ENCODE measurements around the gene HAND2.

Gene HAND2

DNA sequence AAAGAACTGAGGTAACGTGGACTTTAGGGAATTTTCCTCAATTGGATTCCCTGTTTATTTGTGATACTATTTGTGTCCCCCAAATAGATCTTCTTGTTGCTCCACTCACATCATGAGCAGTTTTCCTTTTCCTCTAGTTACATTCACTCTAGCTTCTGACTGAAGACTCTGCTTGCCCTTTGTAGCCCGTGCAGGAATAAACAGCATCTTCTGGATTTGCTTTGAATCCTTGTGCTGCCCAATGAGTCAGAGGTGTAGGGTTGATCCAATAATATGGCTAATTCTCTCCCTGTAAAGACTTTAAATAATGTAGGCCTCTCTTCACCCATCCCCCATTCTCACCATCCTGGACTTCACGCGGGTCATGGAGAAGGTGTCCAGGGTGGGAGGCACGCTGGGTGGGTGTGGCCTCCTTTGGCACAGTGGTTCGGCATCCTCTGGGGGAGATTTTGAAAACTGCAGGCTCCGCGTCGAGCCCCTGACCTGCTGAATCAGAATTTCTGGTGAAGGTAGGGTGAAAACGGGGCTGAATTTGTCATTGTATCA, 9.0 kb downstream of the HAND2 start:
- H3K9me3 ChIP-seq (ENCODE audit: control insufficient read depth, low read length): peaks cover 4% of the 10 kb centered on the region
- peaks cover 94% of the 10 kb centered on the region for H3K27me3 ChIP-seq (replicated peaks; ENCODE audit: control insufficient read depth, insufficient read depth, low read length, poor library complexity, severe bottlenecking)
- no peak overlapping the region for H3K4me3 ChIP-seq (ENCODE audit: insufficient read depth, low read depth, low read length, poor library complexity, severe bottlenecking)
- no peak for DNase-seq
- H3K36me3 ChIP-seq (ENCODE audit: control insufficient read depth, insufficient read depth, low read length): no peaks in the 10 kb centered on the region
- peaks cover 12% of the 10 kb centered on the region for H3K4me1 ChIP-seq (ENCODE audit: control insufficient read depth, insufficient read depth, low read length, poor library complexity, severe bottlenecking)
- H3K27ac ChIP-seq (ENCODE audit: insufficient read depth, low read length, poor library complexity, severe bottlenecking): no peak overlapping the region

- H3K4me1 ChIP-seq (ENCODE audit: control insufficient read depth, insufficient read depth, low read length, poor library complexity, severe bottlenecking): peaks cover 12% of the 10 kb centered on the region
- H3K9me3 ChIP-seq (ENCODE audit: control insufficient read depth, low read length): peaks cover 3% of the 10 kb centered on the region
- no peak overlapping the region for H3K27ac ChIP-seq (ENCODE audit: insufficient read depth, low read length, poor library complexity, severe bottlenecking)
- no peaks in the 10 kb centered on the region for H3K36me3 ChIP-seq (ENCODE audit: control insufficient read depth, insufficient read depth, low read length)
- peaks cover 86% of the 10 kb centered on the region for H3K27me3 ChIP-seq (replicated peaks; ENCODE audit: control insufficient read depth, insufficient read depth, low read length, poor library complexity, severe bottlenecking)
- no peak for DNase-seq
- H3K4me3 ChIP-seq (ENCODE audit: insufficient read depth, low read depth, low read length, poor library complexity, severe bottlenecking): no peak overlapping the region
Measured at GRCh38 chr4:173519111-173520101, 10.6 kb downstream of the HAND2 start.

DNA sequence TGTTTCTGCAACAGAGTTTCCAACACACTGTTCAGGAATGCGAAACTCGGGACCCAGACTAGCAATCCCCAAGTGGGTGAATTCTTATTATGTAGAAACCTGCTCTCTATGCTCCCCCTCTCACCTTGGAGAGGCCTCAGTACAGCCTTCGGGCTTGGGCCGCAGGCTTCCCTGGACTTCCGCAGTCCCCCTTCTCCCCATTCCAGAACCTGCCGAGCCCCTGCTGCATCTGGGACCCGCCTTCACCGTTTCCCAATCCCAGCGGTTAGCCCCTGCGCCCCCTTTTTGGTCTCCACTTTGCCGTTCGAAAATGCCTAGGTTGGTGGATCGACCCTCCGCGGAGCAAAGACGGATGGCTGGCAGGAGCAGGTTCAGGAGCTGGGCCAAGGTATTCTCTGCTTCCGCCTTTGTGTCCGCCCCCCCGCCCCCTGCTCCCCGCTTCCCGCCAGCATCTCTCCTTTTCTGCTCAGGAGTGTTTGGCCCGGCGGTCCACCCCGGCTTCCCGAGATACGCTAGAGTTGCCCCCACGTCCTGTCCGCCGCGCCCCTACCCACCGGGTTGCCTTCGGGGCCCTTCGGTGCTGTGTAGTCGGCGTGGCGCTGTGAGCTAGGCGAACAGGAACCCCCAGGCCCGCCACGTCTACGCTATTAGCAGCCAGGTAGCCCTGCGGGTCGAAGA, 11.5 kb downstream of the HAND2 start:
- Histone ChIP-seq H3K9me3 (ENCODE audit: control insufficient read depth, low read length) (no peaks in the 10 kb centered on the region), H3K4me3 (ENCODE audit: insufficient read depth, low read depth, low read length, poor library complexity, severe bottlenecking) (no peak overlapping the region), H3K36me3 (ENCODE audit: control insufficient read depth, insufficient read depth, low read length) (no peaks in the 10 kb centered on the region), H3K27ac (ENCODE audit: insufficient read depth, low read length, poor library complexity, severe bottlenecking) (no peak overlapping the region), H3K27me3 (replicated peaks; ENCODE audit: control insufficient read depth, insufficient read depth, low read length, poor library complexity, severe bottlenecking) (peaks cover 80% of the 10 kb centered on the region), H3K4me1 (ENCODE audit: control insufficient read depth, insufficient read depth, low read length, poor library complexity, severe bottlenecking) (peaks cover 12% of the 10 kb centered on the region)
- DNase-seq: no peak

- no peak overlapping the region for H3K27ac ChIP-seq (ENCODE audit: insufficient read depth, low read length, poor library complexity, severe bottlenecking)
- no peak overlapping the region for H3K4me3 ChIP-seq (ENCODE audit: insufficient read depth, low read depth, low read length, poor library complexity, severe bottlenecking)
- no peaks in the 10 kb centered on the region for H3K9me3 ChIP-seq (ENCODE audit: control insufficient read depth, low read length)
- H3K4me1 ChIP-seq (ENCODE audit: control insufficient read depth, insufficient read depth, low read length, poor library complexity, severe bottlenecking): peaks cover 12% of the 10 kb centered on the region
- DNase-seq: no peak
- H3K27me3 ChIP-seq (replicated peaks; ENCODE audit: control insufficient read depth, insufficient read depth, low read length, poor library complexity, severe bottlenecking): peaks cover 81% of the 10 kb centered on the region
- H3K36me3 ChIP-seq (ENCODE audit: control insufficient read depth, insufficient read depth, low read length): no peaks in the 10 kb centered on the region
Measured at GRCh38 chr4:173517781-173518424, 12.1 kb downstream of the HAND2 start.

- no peak for DNase-seq
- Histone ChIP-seq H3K9me3 (ENCODE audit: control insufficient read depth, low read length) (no peaks in the 10 kb centered on the region), H3K27ac (ENCODE audit: insufficient read depth, low read length, poor library complexity, severe bottlenecking) (no peak overlapping the region), H3K4me3 (ENCODE audit: insufficient read depth, low read depth, low read length, poor library complexity, severe bottlenecking) (no peak overlapping the region), H3K27me3 (replicated peaks; ENCODE audit: control insufficient read depth, insufficient read depth, low read length, poor library complexity, severe bottlenecking) (peaks cover 75% of the 10 kb centered on the region), H3K4me1 (ENCODE audit: control insufficient read depth, insufficient read depth, low read length, poor library complexity, severe bottlenecking) (peaks cover 3% of the 10 kb centered on the region), H3K36me3 (ENCODE audit: control insufficient read depth, insufficient read depth, low read length) (no peaks in the 10 kb centered on the region)
Measured at GRCh38 chr4:173516621-173517524, 13.2 kb downstream of the HAND2 start.

GRCh38 chr4:173515458-173515857, 14.6 kb downstream of the HAND2 start:
- Histone ChIP-seq H3K9me3 (ENCODE audit: control insufficient read depth, low read length) (no peaks in the 10 kb centered on the region), H3K36me3 (ENCODE audit: control insufficient read depth, insufficient read depth, low read length) (no peaks in the 10 kb centered on the region), H3K4me3 (ENCODE audit: insufficient read depth, low read depth, low read length, poor library complexity, severe bottlenecking) (no peak overlapping the region), H3K27ac (ENCODE audit: insufficient read depth, low read length, poor library complexity, severe bottlenecking) (no peak overlapping the region), H3K4me1 (ENCODE audit: control insufficient read depth, insufficient read depth, low read length, poor library complexity, severe bottlenecking) (peaks cover 3% of the 10 kb centered on the region), H3K27me3 (replicated peaks; ENCODE audit: control insufficient read depth, insufficient read depth, low read length, poor library complexity, severe bottlenecking) (peaks cover 62% of the 10 kb centered on the region)
- DNase-seq: no peak

DNA sequence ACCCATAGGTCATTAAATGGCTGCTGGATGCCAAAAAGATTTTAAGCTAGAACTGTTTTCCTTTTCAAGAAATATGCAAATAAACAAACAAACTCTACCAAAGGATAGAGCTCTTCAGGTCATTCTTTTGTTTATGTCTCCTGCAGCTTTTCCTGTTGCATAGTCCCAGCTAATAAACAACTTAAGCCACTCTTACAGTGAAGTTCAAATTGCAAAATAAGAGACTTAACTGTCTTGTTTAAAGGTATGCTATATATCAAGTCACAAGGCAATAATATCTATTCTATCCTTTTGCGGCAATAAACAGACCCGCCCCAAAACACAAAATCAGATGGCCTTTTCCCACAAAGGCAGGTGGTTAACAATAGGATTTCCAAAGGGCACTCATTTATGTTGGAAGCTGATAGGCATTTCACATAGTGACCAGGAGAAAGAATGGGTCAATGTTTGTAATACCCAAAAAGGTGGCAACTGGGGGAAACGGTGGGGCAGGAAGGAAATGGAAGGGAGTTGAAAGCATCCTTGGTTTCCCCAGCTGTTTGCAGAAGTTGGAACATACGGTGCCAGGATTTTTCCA, 15.3 kb downstream of the HAND2 start:
- Histone ChIP-seq H3K27me3 (replicated peaks; ENCODE audit: control insufficient read depth, insufficient read depth, low read length, poor library complexity, severe bottlenecking) (peaks cover 55% of the 10 kb centered on the region), H3K4me1 (ENCODE audit: control insufficient read depth, insufficient read depth, low read length, poor library complexity, severe bottlenecking) (peaks cover 4% of the 10 kb centered on the region), H3K27ac (ENCODE audit: insufficient read depth, low read length, poor library complexity, severe bottlenecking) (no peak overlapping the region), H3K36me3 (ENCODE audit: control insufficient read depth, insufficient read depth, low read length) (no peaks in the 10 kb centered on the region), H3K9me3 (ENCODE audit: control insufficient read depth, low read length) (no peaks in the 10 kb centered on the region), H3K4me3 (ENCODE audit: insufficient read depth, low read depth, low read length, poor library complexity, severe bottlenecking) (no peak overlapping the region)
- no peak for DNase-seq

- peaks cover 53% of the 10 kb centered on the region for H3K27me3 ChIP-seq (replicated peaks; ENCODE audit: control insufficient read depth, insufficient read depth, low read length, poor library complexity, severe bottlenecking)
- no peaks in the 10 kb centered on the region for H3K9me3 ChIP-seq (ENCODE audit: control insufficient read depth, low read length)
- no peak overlapping the region for H3K4me3 ChIP-seq (ENCODE audit: insufficient read depth, low read depth, low read length, poor library complexity, severe bottlenecking)
- DNase-seq: no peak
- no peaks in the 10 kb centered on the region for H3K36me3 ChIP-seq (ENCODE audit: control insufficient read depth, insufficient read depth, low read length)
- H3K27ac ChIP-seq (ENCODE audit: insufficient read depth, low read length, poor library complexity, severe bottlenecking): no peak overlapping the region
- peaks cover 11% of the 10 kb centered on the region for H3K4me1 ChIP-seq (ENCODE audit: control insufficient read depth, insufficient read depth, low read length, poor library complexity, severe bottlenecking)
Measured at GRCh38 chr4:173513651-173514050, 16.4 kb downstream of the HAND2 start.

Measured in effector memory CD4-positive, alpha-beta T cell (primary cell).